Astrocyte of the cerebellum (primary cell): ENCODE data around the gene STARD10.
"Not testable (repeated sequence)": the region's sequence is repeated elsewhere in the genome, so short reads cannot be mapped to it uniquely, and the experiment has no call there.

Experiments
- DNase-seq: peaks from one replicate; pipeline ENCODE4 v3.0.0-alpha.2; 2011; ENCODE audit warnings: low read depth
- H3K4me3 ChIP-seq: 2 replicates; pipeline ENCODE4 v1.5.1; 2011; ENCODE audit warnings: mild to moderate bottlenecking, low read depth, low read length, moderate library complexity
- in situ Hi-C: cut with HindIII; loops from 2 replicates; pipeline ENCODE4 v1.10.0; 2017; ENCODE audit warnings: low sequenced_read_pairs
- TF ChIP-seq, protein P1 (sequence below): IDR thresholded peaks from 2 replicates; pipeline ENCODE4 v1.5.1; 2012; ENCODE audit warnings: low read length, low read depth, moderate library complexity, mild to moderate bottlenecking; ENCODE audit errors: missing control alignments

STARD10 gene

DNA sequence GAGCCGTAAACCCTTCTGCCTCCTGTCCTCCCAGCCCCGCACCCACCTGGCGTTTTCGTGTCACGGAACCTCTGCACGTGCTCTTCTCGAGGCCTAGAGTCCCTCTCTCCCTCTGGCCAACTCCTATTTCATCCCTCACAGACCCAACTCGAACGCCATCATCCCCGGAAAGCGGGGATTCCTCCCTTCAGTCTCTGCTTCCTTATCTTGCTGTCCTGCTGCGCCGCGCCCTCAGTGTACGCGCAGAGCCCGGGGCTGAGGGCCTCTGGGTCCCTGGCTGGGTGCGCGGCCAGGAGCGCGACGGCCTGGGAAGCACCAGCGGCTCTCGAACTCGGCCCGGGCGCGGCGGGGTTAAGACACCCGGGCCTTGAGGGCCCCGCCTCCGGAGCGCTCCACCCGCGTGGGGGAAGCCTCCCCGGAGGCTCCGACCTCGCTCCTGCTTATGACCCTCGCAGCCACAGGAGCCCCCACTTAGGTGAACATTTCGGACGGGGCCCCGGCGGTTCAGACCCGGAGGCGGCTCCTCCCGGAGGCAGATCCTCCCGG lies 20.0 kb upstream of the STARD10 start:
- DNase-seq, result no peak
- TF ChIP-seq, protein P1, sequence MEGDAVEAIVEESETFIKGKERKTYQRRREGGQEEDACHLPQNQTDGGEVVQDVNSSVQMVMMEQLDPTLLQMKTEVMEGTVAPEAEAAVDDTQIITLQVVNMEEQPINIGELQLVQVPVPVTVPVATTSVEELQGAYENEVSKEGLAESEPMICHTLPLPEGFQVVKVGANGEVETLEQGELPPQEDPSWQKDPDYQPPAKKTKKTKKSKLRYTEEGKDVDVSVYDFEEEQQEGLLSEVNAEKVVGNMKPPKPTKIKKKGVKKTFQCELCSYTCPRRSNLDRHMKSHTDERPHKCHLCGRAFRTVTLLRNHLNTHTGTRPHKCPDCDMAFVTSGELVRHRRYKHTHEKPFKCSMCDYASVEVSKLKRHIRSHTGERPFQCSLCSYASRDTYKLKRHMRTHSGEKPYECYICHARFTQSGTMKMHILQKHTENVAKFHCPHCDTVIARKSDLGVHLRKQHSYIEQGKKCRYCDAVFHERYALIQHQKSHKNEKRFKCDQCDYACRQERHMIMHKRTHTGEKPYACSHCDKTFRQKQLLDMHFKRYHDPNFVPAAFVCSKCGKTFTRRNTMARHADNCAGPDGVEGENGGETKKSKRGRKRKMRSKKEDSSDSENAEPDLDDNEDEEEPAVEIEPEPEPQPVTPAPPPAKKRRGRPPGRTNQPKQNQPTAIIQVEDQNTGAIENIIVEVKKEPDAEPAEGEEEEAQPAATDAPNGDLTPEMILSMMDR, result no peak
- in situ Hi-C loops, result loop anchor here (5.0 kb wide), 2 partner anchors 62 to 363 kb away; partner anchors contain the start of gene ARAP1
- peak overlapping the region; percentile 73 for H3K4me3 ChIP-seq

- TF ChIP-seq, protein P1, result peak; percentile 74
- DNase-seq, result no peak
- H3K4me3 ChIP-seq, result peak overlapping the region; percentile 73
- in situ Hi-C loops, result loop anchor here (5.0 kb wide), 2 partner anchors 61 to 364 kb away; partner anchors contain the start of gene ARAP1
Observed at GRCh38 chr11:72812967-72813739, 19.3 kb upstream of the STARD10 start.

DNA sequence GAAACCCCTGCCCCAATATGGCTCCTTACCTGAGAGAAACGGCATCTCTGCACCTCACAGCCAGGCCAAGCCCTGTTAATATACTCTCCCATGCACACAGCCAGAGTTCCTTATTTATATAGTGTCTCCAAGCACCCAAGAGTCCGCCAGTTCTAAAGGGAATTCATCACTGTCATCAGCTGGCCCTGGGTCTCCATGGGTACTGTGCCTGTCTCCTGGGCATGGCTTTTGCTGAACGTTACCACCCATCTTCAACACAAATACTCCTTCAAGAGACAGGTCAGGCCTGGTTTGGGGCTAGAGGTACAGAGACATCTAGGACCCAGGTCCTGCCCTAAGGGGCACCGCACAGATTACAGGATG lies 18.7 kb upstream of the STARD10 start:
- in situ Hi-C loops, result loop anchor here (5.0 kb wide), 2 partner anchors 60 to 365 kb away; partner anchors contain the start of gene ARAP1
- peak overlapping the region; percentile 24 for H3K4me3 ChIP-seq
- DNase-seq, result no peak
- TF ChIP-seq, protein P1, result no peak

- H3K4me3 ChIP-seq, DNase-seq: not testable (repeated sequence)
- in situ Hi-C loops, result loop anchor here (5.0 kb wide), 2 partner anchors 59 to 366 kb away; partner anchors contain the start of gene ARAP1
Observed at GRCh38 chr11:72811686-72812085, 17.8 kb upstream of the STARD10 start.

GRCh38 chr11:72808331-72808798 lies 14.5 kb upstream of the STARD10 start:
- TF ChIP-seq, protein P1, result no peak
- in situ Hi-C loops, result no loop called here
- no peak overlapping the region for H3K4me3 ChIP-seq
- no peak for DNase-seq

GRCh38 chr11:72807792-72808191 lies 13.9 kb upstream of the STARD10 start:
- TF ChIP-seq, protein P1, result no peak
- H3K4me3 ChIP-seq, result no peak overlapping the region
- in situ Hi-C loops, result no loop called here
- no peak for DNase-seq

GRCh38 chr11:72807021-72807693 lies 13.3 kb upstream of the STARD10 start:
- no peak for DNase-seq
- no peak overlapping the region for H3K4me3 ChIP-seq
- in situ Hi-C loops, result no loop called here
- TF ChIP-seq, protein P1, result no peak

GRCh38 chr11:72806378-72806777 lies 12.5 kb upstream of the STARD10 start:
- H3K4me3 ChIP-seq, in situ Hi-C loops: not testable (repeated sequence)

More at GRCh38 chr11:72806378-72806777, 12.5 kb upstream of the STARD10 start:
- not testable (repeated sequence) for DNase-seq
